Cardiac fibroblast (primary cell): ENCODE results near the gene SPATA6L.
A peak's percentile ranks its signal among the peaks of the same experiment; 100 is the strongest.

Source experiments
- DNase-seq, 2 donors: peaks; one replicate each; pipeline versions ENCODE4 v3.0.0 to v3.0.0-alpha.2; 2010; ENCODE audit warnings: low read depth in 2 of 2
- H3K4me3 ChIP-seq, 2 donors: replicated peaks in 1 of 2; 1 replicate in 1 of 2; 2 replicates in 1 of 2; pipeline ENCODE4 v1.5.1; 2011; ENCODE audit warnings: low read depth in 2 of 2, low read length in 2 of 2, mild to moderate bottlenecking in 2 of 2, moderate library complexity in 1 of 2
- TF ChIP-seq, protein P1 (sequence below): IDR thresholded peaks from one replicate; pipeline ENCODE4 v1.5.1; 2011; ENCODE audit warnings: low read depth, mild to moderate bottlenecking, low read length, inconsistent platforms

SPATA6L gene

DNA sequence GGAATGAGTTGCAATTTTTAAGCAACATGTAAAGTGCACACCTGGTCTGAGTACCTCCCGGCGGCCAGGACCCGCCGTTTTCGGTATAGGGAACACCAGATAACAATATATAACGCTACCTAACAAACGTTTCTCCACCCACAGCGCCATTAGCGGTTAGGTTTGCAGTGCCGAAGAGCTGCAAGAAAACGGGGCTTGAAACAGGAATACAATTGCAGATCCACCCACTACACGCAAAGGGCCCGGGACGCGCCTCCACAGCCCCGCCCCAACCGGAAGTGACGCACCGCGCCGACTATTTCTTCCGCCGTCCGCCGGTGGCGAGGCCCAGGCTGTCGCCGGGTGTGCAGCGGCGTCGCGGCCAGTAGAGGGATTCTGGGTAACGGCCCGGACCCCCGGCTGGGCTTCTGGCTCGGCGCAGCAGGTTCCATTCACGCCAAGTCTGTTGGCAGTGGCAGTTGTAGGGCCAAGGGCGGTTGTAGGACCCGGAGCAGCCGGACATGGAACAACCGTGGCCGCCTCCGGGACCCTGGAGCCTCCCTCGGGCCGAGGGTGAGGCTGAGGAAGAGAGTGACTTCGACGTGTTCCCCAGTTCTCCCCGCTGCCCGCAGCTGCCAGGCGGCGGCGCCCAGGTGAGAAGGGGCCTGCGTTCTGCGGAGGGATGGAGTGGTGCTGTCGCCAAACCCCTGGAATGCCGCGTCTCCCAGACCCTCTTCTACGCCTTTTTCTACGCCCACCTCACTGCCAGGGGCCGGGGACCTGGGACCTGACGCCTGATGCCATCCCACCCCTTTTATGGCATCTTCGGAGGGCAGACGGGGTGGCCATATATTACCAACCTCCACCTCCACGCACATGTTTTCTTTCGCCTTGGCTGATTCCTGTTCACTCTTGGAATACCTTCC lies 13.2 kb upstream of the SPATA6L start, which contains the start of gene CDC37L1:
Gene CDC37L1, plus strand, starts transcription at position 302 of the 905 bp plus-strand sequence. Its CDS starts 199 bp downstream, at position 501.
- DNase-seq, result peak; percentile 96 to 97
- TF ChIP-seq, protein P1, sequence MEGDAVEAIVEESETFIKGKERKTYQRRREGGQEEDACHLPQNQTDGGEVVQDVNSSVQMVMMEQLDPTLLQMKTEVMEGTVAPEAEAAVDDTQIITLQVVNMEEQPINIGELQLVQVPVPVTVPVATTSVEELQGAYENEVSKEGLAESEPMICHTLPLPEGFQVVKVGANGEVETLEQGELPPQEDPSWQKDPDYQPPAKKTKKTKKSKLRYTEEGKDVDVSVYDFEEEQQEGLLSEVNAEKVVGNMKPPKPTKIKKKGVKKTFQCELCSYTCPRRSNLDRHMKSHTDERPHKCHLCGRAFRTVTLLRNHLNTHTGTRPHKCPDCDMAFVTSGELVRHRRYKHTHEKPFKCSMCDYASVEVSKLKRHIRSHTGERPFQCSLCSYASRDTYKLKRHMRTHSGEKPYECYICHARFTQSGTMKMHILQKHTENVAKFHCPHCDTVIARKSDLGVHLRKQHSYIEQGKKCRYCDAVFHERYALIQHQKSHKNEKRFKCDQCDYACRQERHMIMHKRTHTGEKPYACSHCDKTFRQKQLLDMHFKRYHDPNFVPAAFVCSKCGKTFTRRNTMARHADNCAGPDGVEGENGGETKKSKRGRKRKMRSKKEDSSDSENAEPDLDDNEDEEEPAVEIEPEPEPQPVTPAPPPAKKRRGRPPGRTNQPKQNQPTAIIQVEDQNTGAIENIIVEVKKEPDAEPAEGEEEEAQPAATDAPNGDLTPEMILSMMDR, result peak; percentile 59
- peak within 1 kb of the TSS; percentile 91 to 97 for H3K4me3 ChIP-seq

DNA sequence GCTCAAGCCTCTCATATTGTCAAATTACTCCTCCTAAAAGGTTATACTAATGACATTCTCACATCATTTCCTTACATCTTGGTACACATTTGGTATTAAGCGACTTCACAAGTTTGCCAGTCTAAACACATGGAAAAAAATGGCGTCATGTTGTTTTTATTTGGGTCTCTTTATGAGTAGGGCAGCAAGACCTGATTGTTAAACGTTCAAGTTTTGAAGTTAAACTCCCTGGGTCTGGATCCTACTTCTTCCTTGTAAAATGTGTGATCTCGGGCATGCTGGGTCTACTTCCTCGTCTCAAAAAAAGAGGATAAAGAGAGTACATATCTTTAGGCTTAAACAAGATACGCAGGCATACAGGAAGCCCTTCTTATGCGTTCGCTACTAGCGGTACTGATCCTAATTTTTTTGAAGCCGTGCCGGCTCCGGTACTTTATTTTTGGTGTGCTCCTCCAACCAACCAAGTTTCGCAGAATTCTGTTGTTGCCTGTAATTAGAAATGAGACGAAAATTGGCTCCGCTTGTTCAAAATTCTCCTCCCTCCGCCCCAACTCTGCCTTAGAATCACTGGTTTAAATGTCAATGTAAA lies 12.5 kb upstream of the SPATA6L start:
- TF ChIP-seq, protein P1, result no peak
- DNase-seq, result peak; percentile 54 to 62
- H3K4me3 ChIP-seq, result peak overlapping the region; percentile 91 to 97

DNA sequence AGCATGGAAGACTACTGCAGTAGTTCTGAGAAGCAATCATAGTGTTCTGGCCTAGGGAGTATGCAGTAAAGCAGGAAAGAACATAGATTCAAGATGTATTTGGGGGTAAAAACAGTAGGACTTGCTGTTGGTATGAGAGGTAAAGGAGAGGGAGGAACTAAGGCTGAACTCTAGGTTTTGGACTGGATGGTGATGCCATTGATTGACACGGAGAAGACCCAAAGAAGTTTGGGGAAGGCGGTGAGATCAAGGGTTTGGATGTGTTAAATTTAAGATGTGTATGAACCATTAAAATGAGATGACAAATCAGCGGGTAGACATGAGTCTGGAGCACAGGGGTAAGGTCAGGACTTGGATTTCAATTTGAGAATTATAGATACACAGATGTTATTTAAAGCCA lies 11.1 kb upstream of the SPATA6L start:
- H3K4me3 ChIP-seq, result no peak overlapping the region
- no peak for DNase-seq
- TF ChIP-seq, protein P1, result no peak

DNA sequence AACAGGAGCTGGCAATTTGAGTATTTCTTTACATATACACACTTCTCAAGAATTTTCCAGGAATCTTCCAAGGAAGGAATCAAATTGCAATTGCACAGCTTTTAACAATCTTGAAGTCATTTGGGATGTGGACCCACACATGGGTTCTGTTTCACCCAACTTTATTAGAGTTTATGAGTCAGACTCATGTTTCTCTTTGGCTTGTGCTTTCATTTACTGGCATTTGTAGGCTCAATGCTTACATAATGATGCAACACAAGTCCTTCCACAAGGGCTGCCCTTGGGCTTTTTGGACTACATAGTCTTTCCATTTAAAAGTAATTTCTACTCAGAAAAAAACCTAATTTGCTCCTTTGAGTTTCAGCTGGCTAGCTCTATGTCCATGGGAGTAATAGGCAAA lies 8.5 kb upstream of the SPATA6L start:
- H3K4me3 ChIP-seq, result no peak overlapping the region
- TF ChIP-seq, protein P1, result no peak
- peak; percentile 66 to 74 for DNase-seq

DNA sequence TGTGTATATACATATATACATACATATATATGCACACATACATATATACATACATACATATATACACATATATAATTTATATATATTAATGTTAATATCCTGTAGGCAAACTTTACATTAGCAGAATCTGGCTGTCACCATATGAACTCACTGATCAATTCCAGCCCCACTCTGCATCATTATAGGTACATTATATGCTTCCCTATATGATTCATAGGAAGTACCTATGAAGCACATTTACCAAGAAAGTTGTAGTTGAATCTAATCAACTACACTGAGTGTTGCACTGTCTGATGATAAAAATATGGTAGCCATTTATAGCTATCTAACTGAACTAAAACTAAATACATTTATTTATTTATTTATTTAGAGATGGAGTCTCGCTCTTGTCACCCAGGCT lies 5.5 kb upstream of the SPATA6L start:
- TF ChIP-seq, protein P1, result no peak
- H3K4me3 ChIP-seq, result no peak overlapping the region
- DNase-seq, result no peak

DNA sequence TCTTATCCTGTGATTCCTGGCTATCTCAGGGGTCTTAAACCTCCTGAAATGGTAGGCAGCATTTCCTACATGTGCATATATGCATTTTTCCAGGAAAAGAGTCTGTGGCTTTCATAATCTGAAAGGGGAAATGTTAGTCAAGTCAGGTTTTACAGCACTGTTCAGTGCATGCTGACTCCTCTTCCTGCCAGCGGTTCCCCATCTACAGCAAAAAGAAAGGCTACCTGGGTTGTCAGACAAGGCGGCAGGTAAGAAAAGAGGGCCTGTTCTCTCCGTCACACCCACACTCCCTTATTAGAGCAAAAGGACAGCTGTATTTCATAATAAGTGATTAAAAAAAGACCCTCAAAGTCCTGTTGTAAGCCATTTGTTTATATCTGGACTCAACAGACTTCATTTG lies 4.3 kb upstream of the SPATA6L start:
- TF ChIP-seq, protein P1, result no peak
- no peak for DNase-seq

More for the DNA sequence above, 4.3 kb upstream of the SPATA6L start:
- no peak overlapping the region for H3K4me3 ChIP-seq
